Skeletal muscle tissue (tissue), 4 donors: ENCODE measurements around the gene TBC1D7. TPM values are rescaled to one million over a fixed set of nuclear protein-coding genes. Genes with fewer than 3 reads are reported as not detected.

Experiments used
- H3K27ac ChIP-seq: one replicate; pipeline ENCODE4 v1.7.0; 2013; ENCODE audit warnings: mild to moderate bottlenecking, low read depth, low read length, inconsistent platforms
- H3K27me3 ChIP-seq, 3 donors: one replicate each; pipeline ENCODE4 v1.7.0; 2013; ENCODE audit warnings: low read length in 3 of 3; ENCODE audit not compliant: control insufficient read depth in 3 of 3, insufficient read depth in 3 of 3
- H3K36me3 ChIP-seq, 3 donors: one replicate each; pipeline ENCODE4 v1.7.0; 2013; ENCODE audit warnings: low read length in 3 of 3; ENCODE audit not compliant: control insufficient read depth in 3 of 3, insufficient read depth in 3 of 3
- H3K4me1 ChIP-seq, 3 donors: one replicate each; pipeline ENCODE4 v1.7.0; 2013; ENCODE audit warnings: low read length in 3 of 3, mild to moderate bottlenecking in 3 of 3; ENCODE audit not compliant: control insufficient read depth in 3 of 3, insufficient read depth in 3 of 3
- H3K4me3 ChIP-seq, 3 donors: one replicate each; pipeline ENCODE4 v1.7.0; 2013; ENCODE audit warnings: low read length in 3 of 3
- H3K9ac ChIP-seq, 3 donors: one replicate each; pipeline ENCODE4 v1.7.0; 2013; ENCODE audit warnings: low read length in 3 of 3, mild to moderate bottlenecking in 3 of 3, moderate library complexity in 2 of 3, low read depth in 1 of 3
- H3K9me3 ChIP-seq, 3 donors: one replicate each; pipeline ENCODE4 v1.7.0; 2013; ENCODE audit warnings: low read length in 3 of 3; ENCODE audit not compliant: control insufficient read depth in 3 of 3
- total RNA-seq: library from RNA; depleted of rRNA; stranded (reverse); fragments of >200 nt; gene quantifications from one replicate; pipeline ENCODE4 v1.2.3, GENCODE V29; 2014
- donor health status: Osteomylitis.

Gene TBC1D7
- total RNA-seq, 1 donor from 2014 or later, result 17.7 TPM

GRCh38 chr6:13342414-13343019 is 14.2 kb upstream of the TBC1D7 start:
- no peaks in the 10 kb centered on the region for H3K4me1 ChIP-seq
- H3K4me3 ChIP-seq, result no peak overlapping the region
- H3K27ac ChIP-seq, result no peak overlapping the region
- no peaks in the 10 kb centered on the region for H3K9me3 ChIP-seq
- H3K36me3 ChIP-seq, result no peaks in the 10 kb centered on the region
- H3K9ac ChIP-seq, result no peak overlapping the region
- peaks cover 0 to 3% (median 0%) of the 10 kb centered on the region in 3 donors for H3K27me3 ChIP-seq

GRCh38 chr6:13339863-13340630 is 11.7 kb upstream of the TBC1D7 start:
- H3K9me3 ChIP-seq, result no peaks in the 10 kb centered on the region
- H3K27me3 ChIP-seq, result peaks cover 0 to 3% (median 0%) of the 10 kb centered on the region in 3 donors
- H3K9ac ChIP-seq, result no peak overlapping the region
- no peak overlapping the region for H3K4me3 ChIP-seq
- peaks cover 0 to 4% (median 2%) of the 10 kb centered on the region in 3 donors for H3K4me1 ChIP-seq
- no peak overlapping the region for H3K27ac ChIP-seq
- H3K36me3 ChIP-seq, result no peaks in the 10 kb centered on the region

GRCh38 chr6:13338038-13338437 is 9.7 kb upstream of the TBC1D7 start:
- Histone ChIP-seq H3K27me3 (peaks cover 0 to 3% (median 0%) of the 10 kb centered on the region in 3 donors), H3K4me1 (peaks cover 0 to 4% (median 2%) of the 10 kb centered on the region in 3 donors), H3K4me3 (no peak overlapping the region), H3K9ac (no peak overlapping the region), H3K36me3 (no peaks in the 10 kb centered on the region), H3K27ac (no peak overlapping the region), H3K9me3 (no peaks in the 10 kb centered on the region)

GRCh38 chr6:13336553-13336952 is 8.2 kb upstream of the TBC1D7 start:
- Histone ChIP-seq H3K27me3 (peaks cover 0 to 3% (median 0%) of the 10 kb centered on the region in 3 donors), H3K36me3 (no peaks in the 10 kb centered on the region), H3K27ac (no peak overlapping the region), H3K4me1 (peaks cover 0 to 4% (median 2%) of the 10 kb centered on the region in 3 donors), H3K9ac (no peak overlapping the region), H3K4me3 (no peak overlapping the region), H3K9me3 (no peaks in the 10 kb centered on the region)

GRCh38 chr6:13334953-13335352 is 6.6 kb upstream of the TBC1D7 start:
- H3K4me1 ChIP-seq, result peaks cover 0 to 4% (median 2%) of the 10 kb centered on the region in 3 donors
- H3K27me3 ChIP-seq, result peaks cover 0 to under 1% (median 0%) of the 10 kb centered on the region in 3 donors
- H3K9ac ChIP-seq, result no peak overlapping the region
- no peak overlapping the region for H3K27ac ChIP-seq
- no peaks in the 10 kb centered on the region for H3K9me3 ChIP-seq
- H3K36me3 ChIP-seq, result no peaks in the 10 kb centered on the region
- H3K4me3 ChIP-seq, result no peak overlapping the region

- Histone ChIP-seq H3K4me1 (peaks cover 5 to 17% (median 8%) of the 10 kb centered on the region in 3 donors), H3K9ac (no peak overlapping the region), H3K27me3 (no peaks in the 10 kb centered on the region), H3K27ac (no peak overlapping the region), H3K4me3 (no peak overlapping the region), H3K36me3 (no peaks in the 10 kb centered on the region), H3K9me3 (no peaks in the 10 kb centered on the region)
Measured at GRCh38 chr6:13332349-13332706, 4.0 kb upstream of the TBC1D7 start.

- no peak overlapping the region for H3K27ac ChIP-seq
- no peaks in the 10 kb centered on the region for H3K36me3 ChIP-seq
- no peaks in the 10 kb centered on the region for H3K27me3 ChIP-seq
- H3K9me3 ChIP-seq, result no peaks in the 10 kb centered on the region
- no peak overlapping the region for H3K9ac ChIP-seq
- H3K4me3 ChIP-seq, result no peak overlapping the region
- peaks cover 5 to 15% (median 8%) of the 10 kb centered on the region in 3 donors for H3K4me1 ChIP-seq
Measured at GRCh38 chr6:13331516-13332348, 3.4 kb upstream of the TBC1D7 start.

GRCh38 chr6:13328875-13329183 is 492 bp upstream of the TBC1D7 start:
- peak overlapping the region; percentile 90 for H3K27ac ChIP-seq
- no peaks in the 10 kb centered on the region for H3K27me3 ChIP-seq
- peaks cover 3 to 13% (median 8%) of the 10 kb centered on the region in 3 donors for H3K4me1 ChIP-seq
- H3K9me3 ChIP-seq, result no peaks in the 10 kb centered on the region
- peaks cover 3 to 7% (median 6%) of the 10 kb centered on the region in 3 donors for H3K36me3 ChIP-seq
- H3K4me3 ChIP-seq, result peak overlapping the region; percentile 88 to 95 (median 92)
- H3K9ac ChIP-seq, result peak overlapping the region; percentile 74 to 97 (median 90)

- H3K36me3 ChIP-seq, result peaks cover 3 to 14% (median 6%) of the 10 kb centered on the region in 3 donors
- no peaks in the 10 kb centered on the region for H3K9me3 ChIP-seq
- H3K27me3 ChIP-seq, result no peaks in the 10 kb centered on the region
- H3K27ac ChIP-seq, result peak overlapping the region; percentile 90
- H3K4me3 ChIP-seq, result peak overlapping the region; percentile 92 to 98 (median 95)
- H3K4me1 ChIP-seq, result peaks cover 3 to 13% (median 8%) of the 10 kb centered on the region in 3 donors
- H3K9ac ChIP-seq, result peak overlapping the region; percentile 90 to 97 (median 91)
Measured at GRCh38 chr6:13327691-13328075, 654 bp downstream of the TBC1D7 start.
